ENCODE results near the gene USP15.

Gene USP15

GRCh38 chr12:62382526-62382925 is 122.3 kb downstream of the USP15 start:
- DNase-seq (ENCODE audit: extremely low read depth, low read depth): no peak
- TF ChIP-seq CTCF (IDR thresholded peaks at IDR 0.05; ENCODE audit: low read depth, low read length): no peak

GRCh38 chr12:62396750-62397149 is 136.5 kb downstream of the USP15 start:
- no peak for DNase-seq (ENCODE audit: extremely low read depth, low read depth)
- no peak for TF ChIP-seq CTCF (IDR thresholded peaks at IDR 0.05; ENCODE audit: low read depth, low read length)

- TF ChIP-seq CTCF (IDR thresholded peaks at IDR 0.05; ENCODE audit: low read depth, low read length): no peak
- DNase-seq (ENCODE audit: extremely low read depth, low read depth): no peak
Observed at GRCh38 chr12:62400135-62400534, 139.9 kb downstream of the USP15 start.

- DNase-seq (ENCODE audit: extremely low read depth, low read depth): no peak
- no peak for TF ChIP-seq CTCF (IDR thresholded peaks at IDR 0.05; ENCODE audit: low read depth, low read length)
Observed at GRCh38 chr12:62401631-62402030, 141.4 kb downstream of the USP15 start.

GRCh38 chr12:62403031-62403430 is 142.8 kb downstream of the USP15 start:
- TF ChIP-seq CTCF (IDR thresholded peaks at IDR 0.05; ENCODE audit: low read depth, low read length): no peak
- DNase-seq (ENCODE audit: extremely low read depth, low read depth): no peak

- DNase-seq (ENCODE audit: extremely low read depth, low read depth): no peak
- no peak for TF ChIP-seq CTCF (IDR thresholded peaks at IDR 0.05; ENCODE audit: low read depth, low read length)
Observed at GRCh38 chr12:62407587-62407986, 147.4 kb downstream of the USP15 start.

GRCh38 chr12:62409068-62409467 is 148.9 kb downstream of the USP15 start:
- no peak for TF ChIP-seq CTCF (IDR thresholded peaks at IDR 0.05; ENCODE audit: low read depth, low read length)
- DNase-seq (ENCODE audit: extremely low read depth, low read depth): no peak
